Testis (tissue), 3 donors: Measurements from ENCODE around the gene CARHSP1. TPM values are rescaled to one million over a fixed set of nuclear protein-coding genes. Genes with fewer than 3 reads are reported as not detected.

Experiments
- DNase-seq: peaks from one replicate; pipeline ENCODE4 v3.0.0-alpha.2; 2019
- H3K27ac ChIP-seq, 2 donors: fragments of 200-600 bp; sonication (generic); one replicate each; pipeline ENCODE4 v1.5.1; 2019
- H3K27me3 ChIP-seq: fragments of 200-600 bp; sonication (generic); one replicate; pipeline ENCODE4 v1.5.1; 2019
- H3K36me3 ChIP-seq: fragments of 200-600 bp; sonication (generic); one replicate; pipeline ENCODE4 v1.5.1; 2017; ENCODE audit warnings: low read depth; ENCODE audit errors: missing control alignments
- H3K4me1 ChIP-seq: fragments of 200-600 bp; sonication (generic); one replicate; pipeline ENCODE4 v1.5.1; 2019
- H3K4me3 ChIP-seq, 2 donors: fragments of 200-600 bp; sonication (generic); one replicate each; pipeline ENCODE4 v1.5.1; 2017 to 2019
- H3K9me3 ChIP-seq: fragments of 200-600 bp; sonication (generic); one replicate; pipeline ENCODE4 v1.5.1; 2017
- CTCF ChIP-seq, 3 experiments: fragments of 450-650 bp in 2 of 3; fragments of 200-600 bp in 1 of 3; sonication (generic) in 1 of 3; IDR thresholded peaks; one replicate each; pipeline ENCODE4 v1.5.1; 2016 to 2019; ENCODE audit warnings: antibody characterized with exemption in 3 of 3, mild to moderate bottlenecking in 2 of 3, moderate library complexity in 1 of 3
- POLR2A ChIP-seq: fragments of 450-650 bp; IDR thresholded peaks from one replicate; pipeline ENCODE4 v1.6.1; 2017; ENCODE audit warnings: antibody characterized with exemption, mild to moderate bottlenecking, moderate library complexity
- WGBS, 2 donors: methylation state at CpG; one replicate each; pipeline ENCODE4 v1.1.5; 2018; 5-methylcytosine and 5-hydroxymethylcytosine counted together
- intact Hi-C: fragments of 100-400 bp; cut with DNase I; formaldehyde crosslinking; loops from one replicate; pipeline ENCODE4 v1.15.1; 2023; ENCODE audit warnings: low total_unique reads
- polyA plus RNA-seq: library from polyadenylated mRNA; stranded (reverse); fragments of 350-450 nt; fragmentation: Illumina TruSeq; extraction: RNeasy Lipid Tissue Mini Kit (QIAGEN cat#74804); gene quantifications from one replicate; pipeline ENCODE4 v1.2.3, GENCODE V29; 2014; ENCODE audit warnings: low read depth, low replicate concordance; ENCODE audit not compliant: insufficient read depth
- total RNA-seq, 2 donors: library from RNA; depleted of rRNA; stranded (reverse); fragments of >200 nt; gene quantifications; one replicate each; pipeline ENCODE4 v1.2.3, GENCODE V29; 2016

CARHSP1 gene
- total and polyA plus RNA-seq, 3 donors from 2014 or later: 241 to 457 (median 437) TPM

GRCh38 chr16:8907096-8907495, 38.3 kb upstream of the CARHSP1 start:
- H3K27me3 ChIP-seq: no peaks in the 10 kb centered on the region
- intact Hi-C loops: no loop called here
- H3K4me3 ChIP-seq: no peak overlapping the region
- H3K27ac ChIP-seq: no peak overlapping the region
- no peaks in the 10 kb centered on the region for H3K9me3 ChIP-seq
- no peaks in the 10 kb centered on the region for H3K4me1 ChIP-seq
- no peak for DNase-seq
- H3K36me3 ChIP-seq: no peaks in the 10 kb centered on the region
- WGBS, 2 donors: 79 to 83% methylated on average over 4 of the region's 4 CpGs
- TF ChIP-seq POLR2A: no peak
- no peak for TF ChIP-seq CTCF (IDR thresholded peaks at IDR 0.05)

GRCh38 chr16:8905795-8906591, 37.2 kb upstream of the CARHSP1 start:
- H3K9me3 ChIP-seq: no peaks in the 10 kb centered on the region
- H3K27me3 ChIP-seq: no peaks in the 10 kb centered on the region
- TF ChIP-seq POLR2A: no peak
- TF ChIP-seq CTCF (IDR thresholded peaks at IDR 0.05): no peak
- H3K27ac ChIP-seq: no peak overlapping the region
- no peak overlapping the region for H3K4me3 ChIP-seq
- no peaks in the 10 kb centered on the region for H3K36me3 ChIP-seq
- DNase-seq: no peak
- intact Hi-C loops: no loop called here
- WGBS, 2 donors: 87 to 90% methylated on average over 13 to 14 of the region's 14 CpGs
- H3K4me1 ChIP-seq: no peaks in the 10 kb centered on the region

DNA sequence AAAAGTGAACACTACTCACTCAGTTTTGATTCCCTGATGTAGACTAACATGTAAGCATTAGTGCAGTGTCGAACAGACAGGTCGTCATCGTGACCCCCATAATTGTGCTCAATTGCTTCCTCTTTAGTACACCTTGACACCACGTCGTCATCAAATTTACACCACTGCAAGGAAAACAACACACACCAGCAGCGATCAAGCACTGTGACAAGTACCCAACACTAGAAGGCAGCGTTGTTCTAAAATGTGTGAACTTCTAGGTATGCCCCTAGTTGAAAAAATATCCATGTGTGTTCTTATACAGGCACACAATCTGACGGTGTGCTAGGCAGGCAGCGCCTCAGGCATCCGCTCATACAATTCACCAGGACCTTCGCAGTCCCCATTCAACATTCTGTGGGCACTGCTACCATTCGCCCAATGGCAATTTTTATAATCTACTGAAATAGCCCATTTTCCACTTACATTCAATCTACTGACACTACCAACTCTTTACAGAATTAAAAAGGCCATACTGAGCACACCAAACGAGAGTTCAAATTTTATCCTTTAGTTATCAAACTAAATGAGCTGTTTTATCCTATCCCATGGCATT, 36.5 kb upstream of the CARHSP1 start:
- Histone ChIP-seq H3K9me3 (no peaks in the 10 kb centered on the region), H3K27me3 (no peaks in the 10 kb centered on the region), H3K36me3 (no peaks in the 10 kb centered on the region), H3K4me1 (no peaks in the 10 kb centered on the region), H3K27ac (no peak overlapping the region), H3K4me3 (no peak overlapping the region)
- WGBS, 2 donors: 80 to 81% methylated on average over 13 of the region's 13 CpGs
- intact Hi-C loops: no loop called here
- TF ChIP-seq POLR2A: no peak
- no peak for TF ChIP-seq CTCF (IDR thresholded peaks at IDR 0.05)
- no peak for DNase-seq

GRCh38 chr16:8904018-8904430, 35.2 kb upstream of the CARHSP1 start:
- TF ChIP-seq POLR2A (no peak), CTCF (IDR thresholded peaks at IDR 0.05) (no peak)

More at GRCh38 chr16:8904018-8904430, 35.2 kb upstream of the CARHSP1 start:
- Histone ChIP-seq H3K9me3 (no peaks in the 10 kb centered on the region), H3K27ac (no peak overlapping the region), H3K27me3 (no peaks in the 10 kb centered on the region), H3K36me3 (no peaks in the 10 kb centered on the region), H3K4me3 (no peak overlapping the region), H3K4me1 (no peaks in the 10 kb centered on the region)
- WGBS, 2 donors: 88 to 92% methylated on average over 8 of the region's 8 CpGs
- intact Hi-C loops: no loop called here
- DNase-seq: no peak
